NT2/D1 (cell line): ENCODE measurements around the gene FLOT1.

ENCODE experiments used
- SUZ12 ChIP-seq: IDR thresholded peaks from 2 replicates; pipeline ENCODE4 v1.6.1; 2011; ENCODE audit not compliant: insufficient read length, insufficient read depth; ENCODE audit errors: extremely low read depth
- YY1 ChIP-seq: IDR thresholded peaks from 2 replicates; pipeline ENCODE4 v1.6.1; 2011; ENCODE audit not compliant: insufficient read length, insufficient read depth
- ZNF274 ChIP-seq: IDR thresholded peaks from 2 replicates; pipeline ENCODE4 v1.6.1; 2011; ENCODE audit warnings: mild to moderate bottlenecking, low read depth, low read length

DNA sequence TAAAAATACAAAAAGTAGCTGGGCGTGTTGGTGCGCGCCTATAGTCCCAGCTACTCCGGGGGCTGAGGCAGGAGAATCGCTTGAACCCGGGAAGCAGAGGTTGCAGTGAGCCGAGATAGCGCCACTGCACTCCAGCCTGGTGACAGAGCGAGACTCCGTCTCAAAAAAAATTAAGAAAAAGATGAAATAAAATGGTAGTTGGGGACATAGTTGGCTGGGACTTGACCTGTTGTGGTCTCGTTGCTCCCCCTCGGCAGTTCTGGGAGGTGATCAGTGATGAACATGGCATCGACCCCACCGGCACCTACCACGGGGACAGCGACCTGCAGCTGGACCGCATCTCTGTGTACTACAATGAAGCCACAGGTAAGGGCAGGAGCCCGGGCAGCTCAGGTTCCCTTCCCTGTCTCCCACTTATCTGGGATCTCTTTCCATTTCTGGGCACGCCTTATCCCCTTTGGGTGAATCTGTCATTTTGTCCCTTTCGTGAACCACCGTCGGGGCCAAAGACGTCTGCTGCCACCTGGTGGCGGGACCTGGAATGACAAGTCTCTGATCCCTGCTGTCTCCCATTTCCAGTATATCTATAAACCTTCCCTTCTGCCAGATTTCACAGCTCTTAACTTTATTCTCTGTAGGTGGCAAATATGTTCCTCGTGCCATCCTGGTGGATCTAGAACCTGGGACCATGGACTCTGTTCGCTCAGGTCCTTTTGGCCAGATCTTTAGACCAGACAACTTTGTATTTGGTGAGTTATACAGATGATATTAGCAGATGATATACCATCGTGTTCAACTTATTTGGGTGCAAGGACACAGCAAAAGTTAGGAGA is 20.0 kb downstream of the FLOT1 start:
- TF ChIP-seq YY1 (no peak), ZNF274 (no peak), SUZ12 (no peak)
